CD4-positive, alpha-beta T cell treated with Interleukin-17A for 1 hour (primary cell): ENCODE data around the gene AKNA.
"Not testable (repeated sequence)": the region's sequence is repeated elsewhere in the genome, so short reads cannot be mapped to it uniquely, and the experiment has no call there.

Experiments used
- DNase-seq: peaks from one replicate; pipeline ENCODE4 v3.0.0-alpha.2; 2020

Gene AKNA

GRCh38 chr9:114334490-114334889, 53.3 kb downstream of the AKNA start:
- no peak for DNase-seq

- not testable (repeated sequence) for DNase-seq
These were observed 54.1 kb downstream of the AKNA start for GRCh38 chr9:114333718-114334117.

GRCh38 chr9:114332474-114333040, 55.2 kb downstream of the AKNA start:
- not testable (repeated sequence) for DNase-seq

- DNase-seq = not testable (repeated sequence)
These were observed 56.3 kb downstream of the AKNA start for GRCh38 chr9:114331229-114332195.

- DNase-seq = no peak
These were observed 57.1 kb downstream of the AKNA start for GRCh38 chr9:114330636-114331035.

- DNase-seq = not testable (repeated sequence)
These were observed 58.2 kb downstream of the AKNA start, which contains the start of gene ORM2 for GRCh38 chr9:114329625-114330022. Gene ORM2 (plus strand): TSS chr9:114329869. CDS start chr9:114329905, 36 bp downstream.

- not testable (repeated sequence) for DNase-seq
These were observed 58.7 kb downstream of the AKNA start for GRCh38 chr9:114328937-114329624.

- DNase-seq = not testable (repeated sequence)
These were observed 59.4 kb downstream of the AKNA start for GRCh38 chr9:114328357-114328820.

GRCh38 chr9:114327749-114328148, 60.0 kb downstream of the AKNA start:
- no peak for DNase-seq

GRCh38 chr9:114325684-114326254, 62.0 kb downstream of the AKNA start:
- DNase-seq = not testable (repeated sequence)

- DNase-seq = not testable (repeated sequence)
These were observed 62.8 kb downstream of the AKNA start for GRCh38 chr9:114324965-114325364.

- no peak for DNase-seq
These were observed 63.3 kb downstream of the AKNA start for GRCh38 chr9:114324492-114324891.

- DNase-seq = not testable (repeated sequence)
These were observed 63.9 kb downstream of the AKNA start for GRCh38 chr9:114323849-114324248.

- DNase-seq = not testable (repeated sequence)
These were observed 64.8 kb downstream of the AKNA start, which contains the start of gene ORM1 for GRCh38 chr9:114322831-114323531. Gene ORM1 (plus strand): TSS chr9:114323098. CDS start chr9:114323134, 36 bp downstream.

GRCh38 chr9:114322160-114322818, 65.5 kb downstream of the AKNA start:
- not testable (repeated sequence) for DNase-seq

GRCh38 chr9:114321759-114322158, 66.0 kb downstream of the AKNA start:
- DNase-seq = no peak

GRCh38 chr9:114320710-114321109, 67.1 kb downstream of the AKNA start:
- DNase-seq = not testable (repeated sequence)

- DNase-seq = no peak
These were observed 68.6 kb downstream of the AKNA start for GRCh38 chr9:114319147-114319546.

- DNase-seq = no peak
These were observed 69.4 kb downstream of the AKNA start for GRCh38 chr9:114318416-114318815.

GRCh38 chr9:114317665-114318357, 70.0 kb downstream of the AKNA start:
- DNase-seq = no peak
